Raji (cell line): ENCODE data around the gene VRK1.

ENCODE experiments used
- POLR2A ChIP-seq: IDR thresholded peaks from 2 replicates; pipeline ENCODE4 v1.6.1; 2011; ENCODE audit warnings: low read depth, low read length, control low read depth; ENCODE audit not compliant: insufficient read depth

Gene VRK1

GRCh38 chr14:96881713-96882112, 84.5 kb downstream of the VRK1 start:
- TF ChIP-seq POLR2A = no peak

GRCh38 chr14:96888158-96888557, 91.0 kb downstream of the VRK1 start:
- TF ChIP-seq POLR2A = no peak

GRCh38 chr14:96888593-96888992, 91.4 kb downstream of the VRK1 start:
- TF ChIP-seq POLR2A = no peak

- TF ChIP-seq POLR2A = no peak
These were observed 91.9 kb downstream of the VRK1 start for GRCh38 chr14:96889091-96889490.

GRCh38 chr14:96893966-96894622, 96.9 kb downstream of the VRK1 start:
- TF ChIP-seq POLR2A = no peak

- TF ChIP-seq POLR2A = no peak
These were observed 97.8 kb downstream of the VRK1 start for GRCh38 chr14:96894966-96895365.

GRCh38 chr14:96895658-96896271, 98.6 kb downstream of the VRK1 start:
- no peak for TF ChIP-seq POLR2A

GRCh38 chr14:96897184-96897583, 100.0 kb downstream of the VRK1 start:
- no peak for TF ChIP-seq POLR2A

- no peak for TF ChIP-seq POLR2A
These were observed 104.0 kb downstream of the VRK1 start for GRCh38 chr14:96901227-96901626.

- no peak for TF ChIP-seq POLR2A
These were observed 104.8 kb downstream of the VRK1 start for GRCh38 chr14:96902004-96902403.

GRCh38 chr14:96903444-96904023, 106.4 kb downstream of the VRK1 start:
- TF ChIP-seq POLR2A = no peak

GRCh38 chr14:96904201-96904600, 107.0 kb downstream of the VRK1 start:
- no peak for TF ChIP-seq POLR2A

GRCh38 chr14:96905065-96905464, 107.9 kb downstream of the VRK1 start:
- no peak for TF ChIP-seq POLR2A

GRCh38 chr14:96905825-96906224, 108.6 kb downstream of the VRK1 start:
- no peak for TF ChIP-seq POLR2A

GRCh38 chr14:96906434-96906833, 109.3 kb downstream of the VRK1 start:
- no peak for TF ChIP-seq POLR2A

GRCh38 chr14:96909841-96910364, 112.7 kb downstream of the VRK1 start:
- TF ChIP-seq POLR2A = no peak
